22Rv1 (cell line): Measurements from ENCODE around the gene RNF227.
"Not testable (repeated sequence)": the region's sequence is repeated elsewhere in the genome, so short reads cannot be mapped to it uniquely, and the experiment has no call there.

Source experiments
- H3K27ac ChIP-seq: fragments of 450-650 bp; 2 replicates; pipeline ENCODE4 v1.5.1; 2017
- CTCF ChIP-seq: fragments of 450-650 bp; IDR thresholded peaks from 2 replicates; pipeline ENCODE4 v1.5.1; 2017; ENCODE audit warnings: mild to moderate bottlenecking
- ZFX ChIP-seq: fragments of 450-650 bp; IDR thresholded peaks from 2 replicates; pipeline ENCODE4 v1.6.1; 2017; ENCODE audit warnings: antibody characterized with exemption, borderline replicate concordance

The RNF227 gene

GRCh38 chr17:7915611-7916384 lies at the start of gene RNF227:
Gene RNF227 (minus strand): TSS chr17:7916289. CDS start chr17:7916195, 94 bp downstream.
- 0 out of 2 replicates have a peak, but pooled peaks have one; percentile 17 for TF ChIP-seq CTCF
- no peak for TF ChIP-seq ZFX
- H3K27ac ChIP-seq = peak within 1 kb of the TSS; percentile 94

- TF ChIP-seq ZFX (no peak), CTCF (no peak)
Measured at GRCh38 chr17:7961421-7961820, 45.3 kb upstream of the RNF227 start.

GRCh38 chr17:7959503-7960253 lies 43.6 kb upstream of the RNF227 start:
- H3K27ac ChIP-seq = no peak overlapping the region
- TF ChIP-seq CTCF (no peak), ZFX (no peak)

More at GRCh38 chr17:7961421-7961820, 45.3 kb upstream of the RNF227 start:
- no peak overlapping the region for H3K27ac ChIP-seq

DNA sequence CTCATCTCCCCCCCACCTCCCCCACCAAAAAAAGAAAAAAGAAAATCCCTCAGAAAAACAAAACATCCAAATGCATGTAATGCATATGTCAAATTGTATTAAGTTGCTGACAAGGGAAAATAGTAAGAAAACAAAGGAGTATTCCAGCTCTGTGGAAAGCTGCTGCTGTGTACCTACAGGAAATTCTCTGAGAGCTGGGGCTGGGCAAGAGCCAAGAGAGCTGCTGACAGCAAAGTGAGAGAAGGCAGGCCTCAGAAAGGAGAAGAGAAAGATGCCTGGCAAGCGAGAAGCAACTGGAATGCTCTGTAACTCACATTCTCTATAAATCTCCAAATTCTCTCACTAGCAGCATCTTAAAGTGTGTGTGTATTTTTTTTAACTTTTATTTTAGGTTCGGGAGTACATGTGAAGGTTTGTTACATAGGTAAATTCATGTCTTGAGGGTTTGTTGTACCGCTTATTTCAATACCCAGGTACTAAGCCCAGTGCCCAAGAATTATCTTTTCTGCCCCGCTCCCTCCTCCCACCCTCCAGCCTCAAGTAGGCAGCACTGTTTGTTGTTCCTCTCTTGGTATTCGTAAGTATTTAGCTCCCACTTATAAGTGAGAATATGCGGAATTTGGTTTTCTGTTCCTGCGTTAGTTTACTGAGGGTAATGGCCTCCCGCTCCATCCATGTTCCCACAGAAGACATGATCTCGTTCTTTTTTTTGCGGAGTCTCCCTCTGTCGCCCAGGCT lies 40.3 kb upstream of the RNF227 start:
- TF ChIP-seq ZFX = no peak
- TF ChIP-seq CTCF = no peak
- H3K27ac ChIP-seq = no peak overlapping the region

DNA sequence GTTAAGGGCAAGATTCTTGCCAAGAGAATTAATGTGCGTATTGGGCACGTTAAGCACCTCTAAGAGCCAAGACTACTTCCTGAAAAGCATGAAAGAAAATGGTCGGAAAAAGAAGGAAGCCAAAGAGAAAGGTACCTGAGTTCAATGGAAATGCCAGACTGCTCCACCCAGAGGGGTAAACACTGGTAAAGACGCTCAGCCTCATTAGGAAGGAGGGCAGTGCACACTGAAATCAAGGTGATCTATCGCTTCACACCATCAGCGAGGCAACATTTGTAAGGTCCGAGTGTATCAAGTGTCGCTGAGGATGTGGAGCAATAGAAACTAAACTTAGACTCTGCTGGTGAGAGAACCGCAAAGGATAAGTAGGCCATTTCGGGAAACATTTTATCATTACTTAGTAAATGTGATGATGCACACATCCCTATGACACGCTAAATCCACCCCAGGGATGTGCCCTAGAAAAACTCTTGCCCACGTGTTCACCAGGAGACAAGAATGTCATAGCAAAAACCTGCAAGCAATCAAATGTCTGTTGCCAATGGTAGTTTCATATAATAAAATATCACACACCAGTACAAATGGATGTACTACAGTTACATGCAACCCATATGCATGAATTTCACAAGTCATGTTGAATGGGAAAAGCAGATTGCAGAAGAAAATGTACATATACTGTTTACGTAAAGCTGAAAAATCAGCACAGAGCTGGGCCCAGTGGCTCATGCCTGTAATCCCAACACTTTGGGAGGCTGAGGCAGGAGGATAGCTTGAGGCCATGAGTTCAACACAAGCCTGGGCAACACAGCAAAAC lies 39.5 kb upstream of the RNF227 start:
- TF ChIP-seq CTCF (no peak), ZFX (no peak)

GRCh38 chr17:7953266-7953665 lies 37.2 kb upstream of the RNF227 start:
- H3K27ac ChIP-seq = not testable (repeated sequence)

More for the DNA sequence above, 39.5 kb upstream of the RNF227 start:
- H3K27ac ChIP-seq = no peak overlapping the region
